HepG2 (cell line): ENCODE results near the gene ITSN2. TPM values are rescaled to one million over a fixed set of nuclear protein-coding genes. Genes with fewer than 3 reads are reported as not detected.

Experiments used
- ATAC-seq: fragments of 200-7000 bp; cut with Tn5 transposase; 3 replicates; pipeline ENCODE4 v1.9.1; 2020; ENCODE audit warnings: mild to moderate bottlenecking, moderate library complexity
- BruUV-seq: library from RNA; stranded (reverse); fragments of 400-500 nt; replicated peaks from 2 replicates; lab custom pipeline; 2021; lab: Mats Ljungman, UMichigan
- CTCF ChIA-PET: fragments of 300-600 bp; formaldehyde crosslinking; extraction: SDS; loops from one replicate; lab custom pipeline; 2021; ENCODE audit warnings: low total read pairs, inconsistent platforms, low intra/inter-chr PET ratio; lab: Yijun Ruan, JAX
- POLR2A ChIA-PET: fragments of 350-600 bp; sonication (Branson Sonifier 250); formaldehyde crosslinking; loops from one replicate; lab custom pipeline; 2020; ENCODE audit warnings: antibody characterized with exemption, inconsistent platforms; lab: Yijun Ruan, JAX
- DNase-seq: peaks from one replicate; pipeline ENCODE4 v3.0.0-alpha.2; 2015; ENCODE audit warnings: low spot score
- FAIRE-seq: peaks from 3 replicates; lab custom pipeline; 2011; peaks lifted over from hg19 to GRCh38; lab: Jason Lieb, UNC
- H2AFZ ChIP-seq: one replicate; pipeline ENCODE4 v1.6.1; 2011; ENCODE audit warnings: low read length, inconsistent platforms
- H3K27ac ChIP-seq: fragments of 300-600 bp; 3 replicates; pipeline ENCODE4 v1.8.0; 2011; ENCODE audit warnings: mixed run types, mild to moderate bottlenecking, mixed read lengths, low read length, inconsistent platforms; ENCODE audit not compliant: insufficient read depth; ENCODE audit errors: extremely low read length
- H3K27me3 ChIP-seq, 2 experiments: fragments of 200-600 bp in 1 of 2; 2 replicates in 1 of 2; 3 replicates in 1 of 2; pipeline versions ENCODE4 v1.6.0 to v1.8.0; 2011; ENCODE audit warnings: low read length in 2 of 2, mild to moderate bottlenecking in 2 of 2, moderate library complexity in 2 of 2, inconsistent platforms in 1 of 2; ENCODE audit not compliant: insufficient read depth in 2 of 2, control insufficient read depth in 1 of 2
- H3K36me3 ChIP-seq, 2 experiments: fragments of 200-600 bp in 1 of 2; replicated peaks in 1 of 2; 2 replicates in 1 of 2; 3 replicates in 1 of 2; pipeline versions ENCODE4 v1.5.1 to v1.8.0; 2011; ENCODE audit warnings: low read length in 2 of 2, inconsistent platforms in 1 of 2; ENCODE audit not compliant: insufficient read depth in 2 of 2, control insufficient read depth in 1 of 2
- H3K4me1 ChIP-seq: 2 replicates; pipeline ENCODE4 v1.5.1; 2012; ENCODE audit warnings: low read length, inconsistent platforms; ENCODE audit not compliant: insufficient read depth
- H3K4me2 ChIP-seq: 2 replicates; pipeline ENCODE4 v1.6.0; 2011; ENCODE audit warnings: low read depth, low read length, inconsistent platforms
- H3K4me3 ChIP-seq, 3 experiments: fragments of 200-600 bp in 1 of 3; sonication (generic), shearing (Covaris generic) in 1 of 3; replicated peaks in 1 of 3; 2 replicates each; pipeline ENCODE4 v1.5.1; 2011 to 2016; ENCODE audit warnings: low read length in 3 of 3, inconsistent platforms in 2 of 3, low read depth in 2 of 3, mild to moderate bottlenecking in 2 of 3, control low read depth in 1 of 3, mixed read lengths in 1 of 3; ENCODE audit not compliant: insufficient read depth in 1 of 3
- H3K79me2 ChIP-seq: one replicate; pipeline ENCODE4 v1.6.1; 2011; ENCODE audit warnings: low read length, inconsistent platforms; ENCODE audit not compliant: insufficient read depth
- H3K9ac ChIP-seq: 2 replicates; pipeline ENCODE4 v1.6.0; 2011; ENCODE audit warnings: mild to moderate bottlenecking, low read depth, low read length, inconsistent platforms; ENCODE audit not compliant: insufficient read depth
- H3K9me3 ChIP-seq: 2 replicates; pipeline ENCODE4 v1.5.1; 2012; ENCODE audit warnings: mild to moderate bottlenecking, low read length
- H4K20me1 ChIP-seq: 2 replicates; pipeline ENCODE4 v1.6.0; 2011; ENCODE audit warnings: inconsistent platforms, mild to moderate bottlenecking, low read length, moderate library complexity; ENCODE audit not compliant: insufficient read depth
- BHLHE40 ChIP-seq: IDR thresholded peaks from 2 replicates; pipeline ENCODE4 v1.6.1; 2011; ENCODE audit warnings: low read length, improper control_type of control experiment
- HIVEP1 ChIP-seq: sonication (generic); formaldehyde crosslinking; IDR thresholded peaks from 2 replicates; pipeline ENCODE4 v1.4.0; 2020; ENCODE audit warnings: mild to moderate bottlenecking, missing genetic modification reagents
- MEIS1 ChIP-seq: sonication (generic); formaldehyde crosslinking; IDR thresholded peaks from 2 replicates; pipeline ENCODE4 v1.9.0; 2021; ENCODE audit warnings: mild to moderate bottlenecking, missing genetic modification reagents, moderate library complexity, borderline replicate concordance
- MXD4 ChIP-seq: IDR thresholded peaks from 2 replicates; pipeline ENCODE4 v1.6.1; 2016; ENCODE audit warnings: mild to moderate bottlenecking, missing biosample characterization, missing genetic modification reagents
- NR1H2 ChIP-seq: sonication (generic); formaldehyde crosslinking; IDR thresholded peaks from 2 replicates; pipeline ENCODE4 v1.8.1; 2022; ENCODE audit warnings: low read depth, missing genetic modification reagents, borderline replicate concordance
- RFXANK ChIP-seq: IDR thresholded peaks from 2 replicates; pipeline ENCODE4 v1.6.1; 2016
- RXRB ChIP-seq: IDR thresholded peaks from 2 replicates; pipeline ENCODE4 v1.6.1; 2016; ENCODE audit warnings: borderline replicate concordance, missing genetic modification reagents, missing compliant biosample characterization
- SAP130 ChIP-seq: IDR thresholded peaks from 2 replicates; pipeline ENCODE4 v1.6.1; 2016; ENCODE audit warnings: low read depth
- SIN3B ChIP-seq: fragments of 150-350 bp; IDR thresholded peaks from 2 replicates; pipeline ENCODE4 v1.6.1; 2014; ENCODE audit warnings: low read length
- SP2 ChIP-seq: sonication (generic); formaldehyde crosslinking; IDR thresholded peaks from 2 replicates; pipeline ENCODE4 v1.5.1; 2020; ENCODE audit warnings: mild to moderate bottlenecking, missing genetic modification reagents
- SP5 ChIP-seq: IDR thresholded peaks from 2 replicates; pipeline ENCODE4 v1.6.1; 2016; ENCODE audit warnings: low read depth, borderline replicate concordance
- ZBTB7B ChIP-seq: sonication (generic); formaldehyde crosslinking; IDR thresholded peaks from 2 replicates; pipeline ENCODE4 v1.4.0; 2020; ENCODE audit warnings: missing genetic modification reagents
- ZFAT ChIP-seq: sonication (generic); formaldehyde crosslinking; conservative IDR thresholded peaks from 2 replicates; pipeline ENCODE4 v1.8.1; 2023; ENCODE audit warnings: missing genetic modification reagents, inconsistent platforms
- ZFY ChIP-seq: sonication (generic); formaldehyde crosslinking; IDR thresholded peaks from 2 replicates; pipeline ENCODE4 v1.4.0; 2020; ENCODE audit warnings: missing genetic modification reagents
- ZNF350 ChIP-seq: sonication (generic); formaldehyde crosslinking; IDR thresholded peaks from 2 replicates; pipeline ENCODE4 v1.4.0; 2020; ENCODE audit warnings: mild to moderate bottlenecking, low read depth, missing genetic modification reagents, borderline replicate concordance
- ZNF777 ChIP-seq: sonication (generic); formaldehyde crosslinking; IDR thresholded peaks from 2 replicates; pipeline ENCODE4 v1.4.0; 2020; ENCODE audit warnings: missing genetic modification reagents
- WGBS: methylation state at CpG from one replicate; pipeline ENCODE4 v1.1.6; 2017; ENCODE audit warnings: low lambda C conversion rate; 5-methylcytosine and 5-hydroxymethylcytosine counted together
- in situ Hi-C: cut with HindIII; loops from 2 replicates; pipeline ENCODE4 v1.10.0; 2017; ENCODE audit warnings: low pct_unique_long_range_greater_than_20kb; ENCODE audit not compliant: extremely low pct_ligation_motif_present
- intact Hi-C: fragments of 100-400 bp; cut with micrococcal nuclease; formaldehyde crosslinking; loops from one replicate; pipeline ENCODE4 v1.10.0; 2022; ENCODE audit not compliant: unreplicated experiment
- polyA plus RNA-seq, 8 experiments: library from polyadenylated mRNA; depleted of rRNA in 3 of 8; stranded (reverse) in 7 of 8; unstranded in 1 of 8; fragments of >200 nt; fragmentation: Illumina TruSeq in 4 of 8; extraction: Trizol in 4 of 8; gene quantifications; 2 replicates each; pipeline versions ENCODE4 v1.2.1 to v1.2.3, GENCODE V29; 2011 to 2016; ENCODE audit warnings: low read depth in 4 of 8, missing spikeins in 1 of 8, mixed read lengths in 1 of 8; ENCODE audit not compliant: insufficient read depth in 1 of 8
- total RNA-seq, 5 experiments: library from RNA; depleted of rRNA; stranded (reverse); fragments of >200 nt; fragmentation: Illumina TruSeq; extraction: Trizol; gene quantifications; 2 replicates each; pipeline ENCODE4 v1.2.3, GENCODE V29; 2016; ENCODE audit warnings: low read depth in 1 of 5
- TF ChIP-seq, protein P1 (sequence below): fragments of 450-650 bp; IDR thresholded peaks from 2 replicates; pipeline ENCODE4 v1.6.1; 2017
- TF ChIP-seq, protein P2 (sequence below): sonication (generic); IDR thresholded peaks from 2 replicates; pipeline ENCODE4 v1.6.1; 2016; ENCODE audit warnings: low read depth, borderline replicate concordance
- TF ChIP-seq, protein P3 (sequence below): sonication (generic); formaldehyde crosslinking; IDR thresholded peaks from 2 replicates; pipeline ENCODE4 v1.5.0; 2020; ENCODE audit warnings: missing genetic modification reagents, mild to moderate bottlenecking, borderline replicate concordance
- TF ChIP-seq, protein P4 (sequence below): sonication (generic); formaldehyde crosslinking; IDR thresholded peaks from 2 replicates; pipeline ENCODE4 v1.4.0; 2020; ENCODE audit warnings: missing genetic modification reagents, mild to moderate bottlenecking, borderline replicate concordance

Gene ITSN2
- total and polyA plus RNA-seq, 2 of the 13 experiments (the other 11 are each of a cell fraction or from before 2014, with no cell fraction given), result 26.0 to 26.6 TPM

DNA sequence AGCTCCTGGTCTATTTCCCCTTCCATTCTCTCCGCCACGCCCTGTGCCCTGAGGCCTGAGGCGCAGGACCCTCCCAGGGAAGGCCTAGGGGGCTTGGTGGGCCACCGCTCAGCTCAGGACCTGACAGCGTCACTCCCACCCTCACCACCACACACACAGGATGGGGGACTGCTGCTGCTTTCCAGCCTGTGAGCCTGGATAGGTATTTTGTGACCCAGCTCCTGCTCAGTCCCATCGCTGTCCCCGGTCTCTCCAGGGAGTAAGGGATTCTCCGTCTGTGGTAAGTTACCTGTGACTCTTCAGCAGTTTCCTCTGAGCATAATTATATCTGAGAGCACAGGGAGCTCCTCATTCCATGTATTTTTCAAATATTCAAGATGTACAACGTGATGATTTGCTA, 169.2 kb downstream of the ITSN2 start:
- DNase-seq, result no peak
- BruUV-seq, result no TSS peak

More for the DNA sequence above, 169.2 kb downstream of the ITSN2 start:
- no peak overlapping the region for H2AFZ ChIP-seq
- TF ChIP-seq RFXANK (CRISPR knock-in tag) (no peak), NR1H2 (CRISPR knock-in tag) (no peak), MEIS1 (CRISPR knock-in tag) (no peak), SAP130 (CRISPR knock-in tag) (no peak), RXRB (no peak), ZFY (CRISPR knock-in tag) (no peak), ZFAT (CRISPR knock-in tag) (no peak), ZNF350 (CRISPR knock-in tag) (no peak), MXD4 (no peak), HIVEP1 (no peak), SIN3B (no peak), ZNF777 (CRISPR knock-in tag) (no peak), SP5 (no peak), SP2 (CRISPR knock-in tag) (no peak), ZBTB7B (CRISPR knock-in tag) (no peak), BHLHE40 (no peak)
- TF ChIP-seq, protein P1, sequence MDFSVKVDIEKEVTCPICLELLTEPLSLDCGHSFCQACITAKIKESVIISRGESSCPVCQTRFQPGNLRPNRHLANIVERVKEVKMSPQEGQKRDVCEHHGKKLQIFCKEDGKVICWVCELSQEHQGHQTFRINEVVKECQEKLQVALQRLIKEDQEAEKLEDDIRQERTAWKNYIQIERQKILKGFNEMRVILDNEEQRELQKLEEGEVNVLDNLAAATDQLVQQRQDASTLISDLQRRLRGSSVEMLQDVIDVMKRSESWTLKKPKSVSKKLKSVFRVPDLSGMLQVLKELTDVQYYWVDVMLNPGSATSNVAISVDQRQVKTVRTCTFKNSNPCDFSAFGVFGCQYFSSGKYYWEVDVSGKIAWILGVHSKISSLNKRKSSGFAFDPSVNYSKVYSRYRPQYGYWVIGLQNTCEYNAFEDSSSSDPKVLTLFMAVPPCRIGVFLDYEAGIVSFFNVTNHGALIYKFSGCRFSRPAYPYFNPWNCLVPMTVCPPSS, result no peak
- TF ChIP-seq, protein P2, sequence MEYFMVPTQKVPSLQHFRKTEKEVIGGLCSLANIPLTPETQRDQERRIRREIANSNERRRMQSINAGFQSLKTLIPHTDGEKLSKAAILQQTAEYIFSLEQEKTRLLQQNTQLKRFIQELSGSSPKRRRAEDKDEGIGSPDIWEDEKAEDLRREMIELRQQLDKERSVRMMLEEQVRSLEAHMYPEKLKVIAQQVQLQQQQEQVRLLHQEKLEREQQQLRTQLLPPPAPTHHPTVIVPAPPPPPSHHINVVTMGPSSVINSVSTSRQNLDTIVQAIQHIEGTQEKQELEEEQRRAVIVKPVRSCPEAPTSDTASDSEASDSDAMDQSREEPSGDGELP, result no peak
- TF ChIP-seq, protein P3, sequence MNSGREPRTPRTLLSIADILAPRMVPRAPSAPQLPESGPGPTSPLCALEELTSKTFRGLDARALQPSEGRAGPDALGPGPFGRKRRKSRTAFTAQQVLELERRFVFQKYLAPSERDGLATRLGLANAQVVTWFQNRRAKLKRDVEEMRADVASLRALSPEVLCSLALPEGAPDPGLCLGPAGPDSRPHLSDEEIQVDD (CRISPR knock-in tag), result no peak
- TF ChIP-seq, protein P4, sequence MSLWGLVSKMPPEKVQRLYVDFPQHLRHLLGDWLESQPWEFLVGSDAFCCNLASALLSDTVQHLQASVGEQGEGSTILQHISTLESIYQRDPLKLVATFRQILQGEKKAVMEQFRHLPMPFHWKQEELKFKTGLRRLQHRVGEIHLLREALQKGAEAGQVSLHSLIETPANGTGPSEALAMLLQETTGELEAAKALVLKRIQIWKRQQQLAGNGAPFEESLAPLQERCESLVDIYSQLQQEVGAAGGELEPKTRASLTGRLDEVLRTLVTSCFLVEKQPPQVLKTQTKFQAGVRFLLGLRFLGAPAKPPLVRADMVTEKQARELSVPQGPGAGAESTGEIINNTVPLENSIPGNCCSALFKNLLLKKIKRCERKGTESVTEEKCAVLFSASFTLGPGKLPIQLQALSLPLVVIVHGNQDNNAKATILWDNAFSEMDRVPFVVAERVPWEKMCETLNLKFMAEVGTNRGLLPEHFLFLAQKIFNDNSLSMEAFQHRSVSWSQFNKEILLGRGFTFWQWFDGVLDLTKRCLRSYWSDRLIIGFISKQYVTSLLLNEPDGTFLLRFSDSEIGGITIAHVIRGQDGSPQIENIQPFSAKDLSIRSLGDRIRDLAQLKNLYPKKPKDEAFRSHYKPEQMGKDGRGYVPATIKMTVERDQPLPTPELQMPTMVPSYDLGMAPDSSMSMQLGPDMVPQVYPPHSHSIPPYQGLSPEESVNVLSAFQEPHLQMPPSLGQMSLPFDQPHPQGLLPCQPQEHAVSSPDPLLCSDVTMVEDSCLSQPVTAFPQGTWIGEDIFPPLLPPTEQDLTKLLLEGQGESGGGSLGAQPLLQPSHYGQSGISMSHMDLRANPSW (CRISPR knock-in tag), result no peak
- TF ChIP-seq, all 625 proteins: peak for 0
- Histone ChIP-seq H3K4me2 (no peak overlapping the region), H3K4me1 (no peaks in the 10 kb centered on the region), H3K79me2 (no peaks in the 10 kb centered on the region), H3K27ac (no peak overlapping the region), H3K36me3 (no peaks in the 10 kb centered on the region), H4K20me1 (no peaks in the 10 kb centered on the region), H3K4me3 (no peak overlapping the region), H3K27me3 (peaks cover 2 to 20% of the 10 kb centered on the region in 2 experiments; a peak in 3 of 5 replicates), H3K9me3 (no peaks in the 10 kb centered on the region), H3K9ac (no peak overlapping the region)
- WGBS, result 62% methylated on average over 9 of the region's 9 CpGs
- ChIA-PET CTCF (no interaction called here), POLR2A (no interaction called here)
- in situ Hi-C loops (no loop called here), intact Hi-C loops (no loop called here)
- FAIRE-seq, result no peak
- peak; percentile 57 for ATAC-seq
